Mucosa of rectum (tissue), 2 donors: ENCODE data around the gene PDSS2.

Experiments used
- H3K27ac ChIP-seq, 2 donors: one replicate each; pipeline ENCODE4 v1.7.0; 2013; ENCODE audit warnings: inconsistent platforms in 2 of 2, low read depth in 2 of 2, low read length in 2 of 2
- H3K27me3 ChIP-seq, 2 donors: one replicate each; pipeline ENCODE4 v1.7.0; 2013; ENCODE audit warnings: low read length in 2 of 2; ENCODE audit not compliant: control insufficient read depth in 2 of 2, insufficient read depth in 2 of 2
- H3K36me3 ChIP-seq, 2 donors: one replicate each; pipeline ENCODE4 v1.7.0; 2013; ENCODE audit warnings: low read length in 2 of 2; ENCODE audit not compliant: control insufficient read depth in 2 of 2, insufficient read depth in 2 of 2
- H3K4me1 ChIP-seq, 2 donors: one replicate each; pipeline ENCODE4 v1.7.0; 2013; ENCODE audit warnings: low read length in 2 of 2, mild to moderate bottlenecking in 1 of 2; ENCODE audit not compliant: control insufficient read depth in 2 of 2, insufficient read depth in 2 of 2
- H3K4me3 ChIP-seq, 2 donors: one replicate each; pipeline ENCODE4 v1.7.0; 2013; ENCODE audit warnings: low read length in 2 of 2
- H3K9ac ChIP-seq, 2 donors: one replicate each; pipeline ENCODE4 v1.7.0; 2013; ENCODE audit warnings: low read length in 2 of 2, low read depth in 1 of 2, mild to moderate bottlenecking in 1 of 2
- H3K9me3 ChIP-seq, 2 donors: one replicate each; pipeline ENCODE4 v1.7.0; 2013; ENCODE audit warnings: low read length in 2 of 2; ENCODE audit not compliant: control insufficient read depth in 2 of 2
- donor health status: healthy.
- donor health status: Normal muscosa, but diverticular disease.

Gene PDSS2

DNA sequence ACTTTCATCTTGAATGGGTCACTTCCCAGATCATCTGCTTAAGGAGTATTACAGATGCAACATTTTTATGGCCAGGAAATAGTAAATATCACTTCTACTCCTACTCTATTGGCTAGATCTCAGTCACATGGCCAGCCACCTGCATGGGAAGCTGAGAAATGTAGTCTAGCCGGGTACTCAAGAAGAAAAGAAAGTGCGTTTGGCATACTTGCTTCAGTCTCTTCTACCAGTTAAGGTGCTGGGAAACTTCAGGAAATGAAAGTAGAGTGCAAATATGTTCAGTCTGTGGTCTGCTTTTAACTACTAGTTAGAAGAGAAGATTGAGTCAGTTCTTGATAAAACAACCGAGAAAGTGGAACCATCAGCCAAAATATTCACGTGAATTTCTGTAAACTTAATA is 129.2 kb downstream of the PDSS2 start:
- no peak overlapping the region for H3K27ac ChIP-seq

DNA sequence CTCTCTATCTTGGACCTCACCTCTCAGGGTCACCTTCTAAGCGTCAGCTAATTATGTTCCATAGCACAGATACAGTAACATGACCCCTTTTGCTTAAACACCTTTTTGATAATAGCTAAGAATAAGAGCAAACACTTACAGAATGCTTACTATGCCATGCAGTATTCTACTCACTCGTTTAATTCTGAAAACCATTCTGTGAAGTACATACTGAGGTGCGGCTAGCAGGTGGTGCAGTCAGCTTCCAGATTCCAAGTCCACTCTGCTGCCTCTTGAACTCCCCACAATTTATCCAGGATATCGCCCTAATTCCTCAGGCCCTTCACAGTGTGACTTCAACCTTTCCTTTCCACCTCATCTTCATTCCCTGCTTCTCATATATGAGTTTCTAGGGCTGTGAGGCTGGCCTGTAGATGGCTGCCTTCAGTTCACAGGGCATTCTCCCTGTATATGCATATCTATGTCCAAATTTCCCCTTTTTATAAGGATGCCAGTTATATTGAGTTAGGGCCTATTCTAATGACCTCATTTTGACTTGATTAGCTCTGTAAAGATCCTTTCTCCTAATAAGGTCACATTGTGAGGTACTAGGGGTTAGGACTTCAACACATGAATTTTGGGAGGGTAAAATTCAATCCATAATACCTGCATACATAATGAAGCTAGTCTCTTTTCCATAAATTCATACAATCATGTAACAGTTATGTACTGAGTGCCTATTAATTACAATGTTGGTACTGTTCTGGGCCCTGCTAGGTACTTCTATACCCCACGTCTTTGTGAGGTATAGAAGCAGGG is 130.1 kb downstream of the PDSS2 start:
- Histone ChIP-seq H3K27ac (no peak overlapping the region), H3K9me3 (no peaks in the 10 kb centered on the region), H3K36me3 (no peaks in the 10 kb centered on the region), H3K9ac (no peak overlapping the region), H3K4me3 (no peak overlapping the region), H3K4me1 (no peaks in the 10 kb centered on the region), H3K27me3 (no peaks in the 10 kb centered on the region)

More for the DNA sequence above, 129.2 kb downstream of the PDSS2 start:
- no peaks in the 10 kb centered on the region for H3K36me3 ChIP-seq
- no peaks in the 10 kb centered on the region for H3K9me3 ChIP-seq
- no peaks in the 10 kb centered on the region for H3K4me1 ChIP-seq
- H3K4me3 ChIP-seq = no peak overlapping the region
- no peaks in the 10 kb centered on the region for H3K27me3 ChIP-seq
- no peak overlapping the region for H3K9ac ChIP-seq

DNA sequence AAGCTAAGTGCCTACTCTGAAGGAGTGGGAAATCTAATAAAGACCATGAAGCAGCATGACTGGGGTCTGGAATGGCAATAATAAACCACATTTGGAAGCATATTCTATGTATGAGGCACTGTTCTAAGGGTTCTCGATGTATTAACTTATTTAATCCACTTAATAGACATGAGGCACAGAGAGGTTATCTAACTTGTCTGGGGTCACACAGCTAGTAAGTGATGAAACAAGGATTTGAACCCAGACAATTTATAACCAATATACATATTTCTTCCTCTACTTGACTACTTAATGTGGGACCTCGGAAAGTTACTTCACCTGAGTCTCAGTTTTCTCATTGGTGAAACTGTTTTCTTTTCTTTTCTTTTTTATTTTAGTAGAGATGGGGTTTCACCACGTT is 131.3 kb downstream of the PDSS2 start:
- H3K9ac ChIP-seq = no peak overlapping the region
- no peaks in the 10 kb centered on the region for H3K27me3 ChIP-seq
- no peaks in the 10 kb centered on the region for H3K36me3 ChIP-seq
- H3K27ac ChIP-seq = no peak overlapping the region
- no peaks in the 10 kb centered on the region for H3K9me3 ChIP-seq
- no peaks in the 10 kb centered on the region for H3K4me1 ChIP-seq
- H3K4me3 ChIP-seq = no peak overlapping the region

DNA sequence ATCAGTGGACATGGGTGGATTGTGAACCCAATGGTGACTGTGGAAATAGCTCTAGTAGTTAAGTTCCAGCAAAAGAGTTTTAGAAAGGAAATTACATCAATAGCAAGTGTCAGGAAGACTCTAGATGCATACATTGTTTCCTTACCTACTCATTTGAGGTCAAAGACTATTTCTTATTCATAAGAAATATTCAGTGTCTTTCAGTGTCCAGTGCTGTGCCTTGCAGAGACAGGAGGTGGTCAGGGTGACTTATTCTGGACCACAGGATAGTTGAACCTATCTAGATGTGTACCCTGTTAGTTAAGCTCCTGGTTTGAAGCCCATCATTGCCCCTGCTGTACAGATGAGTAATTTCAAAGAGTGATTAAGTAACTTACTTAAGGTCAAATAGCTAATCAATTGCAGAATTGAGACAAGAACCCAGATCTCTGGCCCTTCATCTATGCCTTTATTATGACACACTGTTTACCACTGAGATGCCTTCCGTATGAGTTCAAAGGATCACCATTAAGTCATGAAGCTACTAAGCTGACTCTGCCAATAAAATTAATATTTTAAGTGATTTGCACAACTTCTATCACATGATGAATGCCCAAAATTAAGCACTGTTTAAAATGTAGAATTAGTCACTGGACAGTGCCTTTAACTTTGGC is 136.1 kb downstream of the PDSS2 start:
- Histone ChIP-seq H3K27me3 (no peaks in the 10 kb centered on the region), H3K4me1 (no peaks in the 10 kb centered on the region), H3K36me3 (no peaks in the 10 kb centered on the region), H3K9ac (no peak overlapping the region), H3K9me3 (no peaks in the 10 kb centered on the region), H3K4me3 (no peak overlapping the region), H3K27ac (no peak overlapping the region)

DNA sequence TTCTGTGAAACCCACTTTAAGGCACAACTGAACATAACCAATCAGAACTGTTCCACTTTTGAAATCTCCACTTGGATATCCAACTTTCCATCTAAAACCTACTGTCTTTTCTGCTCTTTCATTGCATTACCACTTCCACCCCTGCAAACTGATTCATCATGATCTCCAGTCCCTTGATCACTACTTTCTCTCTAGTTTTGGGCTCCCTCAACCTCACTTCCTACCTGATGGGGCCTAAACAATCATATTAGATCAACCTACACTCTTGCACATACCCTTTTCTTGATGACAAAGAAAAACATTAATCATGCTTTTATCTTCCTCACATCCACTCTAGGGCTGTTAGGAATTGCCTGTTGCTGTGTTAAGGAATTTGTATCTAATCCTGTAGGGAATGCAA is 137.6 kb downstream of the PDSS2 start:
- no peaks in the 10 kb centered on the region for H3K4me1 ChIP-seq
- no peaks in the 10 kb centered on the region for H3K27me3 ChIP-seq
- no peak overlapping the region for H3K27ac ChIP-seq
- no peaks in the 10 kb centered on the region for H3K9me3 ChIP-seq
- H3K9ac ChIP-seq = no peak overlapping the region
- H3K4me3 ChIP-seq = no peak overlapping the region
- H3K36me3 ChIP-seq = no peaks in the 10 kb centered on the region

DNA sequence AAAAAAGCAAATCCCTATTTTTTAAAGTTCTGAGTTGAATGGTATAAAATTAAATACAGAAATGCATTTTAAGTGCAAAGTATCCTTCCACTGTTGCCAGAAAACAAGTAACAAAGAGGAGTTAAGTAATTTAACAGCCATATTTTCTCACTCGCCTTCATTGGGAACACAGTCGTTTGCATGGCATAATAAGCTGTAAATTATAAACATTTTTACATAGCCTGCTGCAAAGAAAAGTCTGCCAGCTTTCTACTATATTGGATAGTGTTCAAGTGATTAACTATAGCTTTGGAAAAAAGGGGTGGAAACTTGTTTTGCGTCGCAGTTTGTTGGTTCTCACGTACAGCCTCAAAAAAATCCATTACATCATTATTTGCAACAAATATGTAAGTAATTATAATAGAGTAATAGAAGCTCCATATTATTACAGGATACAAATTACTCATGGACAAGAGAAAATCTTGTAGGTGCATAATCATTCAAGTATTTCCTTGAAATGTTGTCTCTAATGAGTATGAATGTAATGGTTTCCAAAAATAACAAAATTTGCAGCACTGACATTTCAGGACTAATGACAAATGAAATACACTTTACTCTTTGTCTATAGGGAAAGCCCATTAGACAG is 139.3 kb downstream of the PDSS2 start:
- Histone ChIP-seq H3K4me3 (no peak overlapping the region), H3K27me3 (no peaks in the 10 kb centered on the region), H3K9me3 (no peaks in the 10 kb centered on the region), H3K36me3 (no peaks in the 10 kb centered on the region), H3K4me1 (no peaks in the 10 kb centered on the region), H3K27ac (no peak overlapping the region), H3K9ac (no peak overlapping the region)

DNA sequence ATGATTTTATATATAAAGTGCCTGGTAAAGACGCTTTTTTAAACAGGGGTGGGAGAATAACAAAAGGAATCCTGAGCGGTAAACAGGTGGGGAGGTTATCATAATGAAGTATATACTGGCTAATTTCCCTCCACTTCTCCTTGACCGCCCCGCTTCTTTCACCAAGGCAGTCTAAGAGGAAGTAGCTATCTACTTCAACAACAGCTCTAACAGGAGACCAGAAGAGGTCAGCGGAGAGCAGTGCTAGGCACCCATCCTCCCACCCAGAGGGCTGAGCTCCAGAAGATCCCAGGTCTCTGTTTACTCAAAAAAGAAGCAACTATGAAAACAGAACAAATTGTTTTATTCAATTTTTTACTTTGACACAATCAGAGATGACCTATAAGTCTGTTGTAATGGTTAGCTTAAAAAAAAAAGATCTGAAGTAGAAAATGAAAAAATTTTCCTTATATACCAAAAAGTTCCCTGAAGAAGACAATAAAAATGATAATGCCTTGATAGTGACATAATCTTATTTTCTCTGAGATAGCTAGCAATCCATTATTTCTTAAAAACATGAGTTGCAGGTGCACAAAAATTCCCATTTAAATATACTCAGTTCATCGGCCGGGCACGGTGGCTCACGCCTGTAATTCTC is 141.1 kb downstream of the PDSS2 start:
- no peak overlapping the region for H3K4me3 ChIP-seq
- no peak overlapping the region for H3K9ac ChIP-seq
- no peaks in the 10 kb centered on the region for H3K4me1 ChIP-seq
- H3K36me3 ChIP-seq = no peaks in the 10 kb centered on the region
- no peak overlapping the region for H3K27ac ChIP-seq
- H3K9me3 ChIP-seq = no peaks in the 10 kb centered on the region
- no peaks in the 10 kb centered on the region for H3K27me3 ChIP-seq

DNA sequence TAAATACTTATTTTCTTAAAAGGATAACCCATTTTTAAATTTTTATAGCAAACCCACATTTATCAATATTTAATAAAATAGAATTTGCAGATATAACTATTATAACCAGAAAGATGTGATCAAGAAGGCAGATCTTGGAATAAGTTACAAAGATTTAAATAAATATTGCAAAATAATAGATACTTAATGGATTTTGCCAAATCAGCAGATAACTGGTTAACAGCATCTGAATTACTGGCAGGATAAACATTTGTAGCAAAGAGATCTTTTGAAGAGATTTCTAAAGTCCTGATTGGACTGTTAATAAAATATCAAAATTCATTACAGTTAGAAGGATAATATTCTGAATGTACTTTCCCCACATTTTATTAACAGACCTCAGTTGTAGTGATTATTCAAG is 144.2 kb downstream of the PDSS2 start:
- Histone ChIP-seq H3K27me3 (no peaks in the 10 kb centered on the region), H3K9me3 (no peaks in the 10 kb centered on the region), H3K27ac (no peak overlapping the region), H3K9ac (no peak overlapping the region), H3K4me1 (no peaks in the 10 kb centered on the region), H3K4me3 (no peak overlapping the region), H3K36me3 (no peaks in the 10 kb centered on the region)

DNA sequence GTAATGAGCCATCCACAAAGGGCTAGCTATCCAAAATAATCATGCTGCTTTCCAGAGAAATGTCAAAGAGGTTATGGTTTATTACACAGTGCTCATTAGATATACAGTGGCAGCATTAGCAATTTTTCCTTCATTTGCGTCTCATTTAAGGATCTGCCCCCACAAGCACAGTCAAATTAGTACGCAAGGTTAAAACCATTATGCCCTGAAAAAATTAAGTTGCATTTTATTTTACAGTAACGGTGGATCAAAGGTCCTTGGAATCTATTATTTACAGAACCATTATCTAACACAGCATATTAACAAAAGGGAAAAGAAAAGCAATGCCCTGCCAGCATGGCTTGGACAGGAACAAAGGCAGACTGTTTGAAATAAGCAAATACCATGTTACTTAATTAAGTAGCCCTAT is 144.8 kb downstream of the PDSS2 start:
- no peaks in the 10 kb centered on the region for H3K9me3 ChIP-seq
- no peaks in the 10 kb centered on the region for H3K36me3 ChIP-seq
- H3K27ac ChIP-seq = no peak overlapping the region
- no peaks in the 10 kb centered on the region for H3K27me3 ChIP-seq
- H3K4me3 ChIP-seq = no peak overlapping the region
- H3K9ac ChIP-seq = no peak overlapping the region
- H3K4me1 ChIP-seq = no peaks in the 10 kb centered on the region

DNA sequence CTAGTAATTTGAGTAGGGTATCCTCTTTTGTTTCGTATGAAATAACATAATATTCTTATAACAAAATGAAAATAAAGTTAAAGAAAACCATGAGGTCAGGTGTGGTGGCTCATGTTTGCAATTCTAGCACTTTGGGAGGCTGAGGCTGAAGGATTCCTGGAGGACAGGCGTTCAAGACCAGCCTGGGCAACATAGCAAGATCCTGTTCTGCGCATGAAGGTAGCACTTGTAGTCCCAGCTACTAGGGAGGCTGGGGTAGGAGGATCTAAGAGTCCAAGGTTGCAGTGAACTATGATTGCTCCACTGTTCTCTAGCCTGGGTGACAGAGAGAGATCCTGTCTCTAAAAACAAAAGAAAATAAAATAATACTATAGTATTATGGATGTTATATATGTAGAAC is 145.6 kb downstream of the PDSS2 start:
- H3K9me3 ChIP-seq = no peaks in the 10 kb centered on the region
- H3K36me3 ChIP-seq = no peaks in the 10 kb centered on the region
- H3K27me3 ChIP-seq = no peaks in the 10 kb centered on the region
- H3K27ac ChIP-seq = no peak overlapping the region
- H3K4me1 ChIP-seq = no peaks in the 10 kb centered on the region
- no peak overlapping the region for H3K9ac ChIP-seq
- H3K4me3 ChIP-seq = no peak overlapping the region
